ENCODE measurements around the gene USP37. TPM values are rescaled to one million over a fixed set of nuclear protein-coding genes. Genes with fewer than 3 reads are reported as not detected.

The USP37 gene
- total RNA-seq, 1 donor from 2014 or later, result 6.9 TPM

GRCh38 chr2:218432676-218433365 is 135.3 kb downstream of the USP37 start:
- no peak for DNase-seq (ENCODE audit: extremely low read depth, low read depth, low spot score)

- DNase-seq (ENCODE audit: extremely low read depth, low read depth, low spot score), result no peak
Observed at GRCh38 chr2:218431878-218432277, 136.3 kb downstream of the USP37 start.

GRCh38 chr2:218430721-218431120 is 137.4 kb downstream of the USP37 start:
- no peak for DNase-seq (ENCODE audit: extremely low read depth, low read depth, low spot score)

GRCh38 chr2:218429911-218430692 is 138.0 kb downstream of the USP37 start:
- DNase-seq (ENCODE audit: extremely low read depth, low read depth, low spot score), result no peak

- no peak for DNase-seq (ENCODE audit: extremely low read depth, low read depth, low spot score)
Observed at GRCh38 chr2:218428846-218429558, 139.1 kb downstream of the USP37 start.

GRCh38 chr2:218427741-218428140 is 140.4 kb downstream of the USP37 start:
- DNase-seq (ENCODE audit: extremely low read depth, low read depth, low spot score), result no peak

GRCh38 chr2:218425531-218425930 is 142.6 kb downstream of the USP37 start:
- no peak for DNase-seq (ENCODE audit: extremely low read depth, low read depth, low spot score)

GRCh38 chr2:218423584-218423983 is 144.6 kb downstream of the USP37 start:
- no peak for DNase-seq (ENCODE audit: extremely low read depth, low read depth, low spot score)

GRCh38 chr2:218422403-218423086 is 145.6 kb downstream of the USP37 start:
- DNase-seq (ENCODE audit: extremely low read depth, low read depth, low spot score), result no peak

- no peak for DNase-seq (ENCODE audit: extremely low read depth, low read depth, low spot score)
Observed at GRCh38 chr2:218421027-218421426, 147.1 kb downstream of the USP37 start.

GRCh38 chr2:218419630-218420216 is 148.4 kb downstream of the USP37 start:
- no peak for DNase-seq (ENCODE audit: extremely low read depth, low read depth, low spot score)

- no peak for DNase-seq (ENCODE audit: extremely low read depth, low read depth, low spot score)
Observed at GRCh38 chr2:218418717-218419458, 149.3 kb downstream of the USP37 start, which contains the start of gene VIL1. Gene VIL1 (plus strand): TSS chr2:218419123. CDS start chr2:218423779, 4,656 bp downstream.

- DNase-seq (ENCODE audit: extremely low read depth, low read depth, low spot score), result no peak
Observed at GRCh38 chr2:218418321-218418716, 149.8 kb downstream of the USP37 start.

- no peak for DNase-seq (ENCODE audit: extremely low read depth, low read depth, low spot score)
Observed at GRCh38 chr2:218407717-218408116, 160.4 kb downstream of the USP37 start.

GRCh38 chr2:218406949-218407618 is 161.1 kb downstream of the USP37 start:
- DNase-seq (ENCODE audit: extremely low read depth, low read depth, low spot score), result no peak

- no peak for DNase-seq (ENCODE audit: extremely low read depth, low read depth, low spot score)
Observed at GRCh38 chr2:218406209-218406948, 161.8 kb downstream of the USP37 start.

- no peak for DNase-seq (ENCODE audit: extremely low read depth, low read depth, low spot score)
Observed at GRCh38 chr2:218405746-218406208, 162.4 kb downstream of the USP37 start.

- no peak for DNase-seq (ENCODE audit: extremely low read depth, low read depth, low spot score)
Observed at GRCh38 chr2:218405086-218405745, 162.9 kb downstream of the USP37 start.

Measured in glomerular endothelial cell (primary cell).